ENCODE results near the gene HOXA5.
A peak's percentile ranks its signal among the peaks of the same experiment; 100 is the strongest.

The HOXA5 gene

DNA sequence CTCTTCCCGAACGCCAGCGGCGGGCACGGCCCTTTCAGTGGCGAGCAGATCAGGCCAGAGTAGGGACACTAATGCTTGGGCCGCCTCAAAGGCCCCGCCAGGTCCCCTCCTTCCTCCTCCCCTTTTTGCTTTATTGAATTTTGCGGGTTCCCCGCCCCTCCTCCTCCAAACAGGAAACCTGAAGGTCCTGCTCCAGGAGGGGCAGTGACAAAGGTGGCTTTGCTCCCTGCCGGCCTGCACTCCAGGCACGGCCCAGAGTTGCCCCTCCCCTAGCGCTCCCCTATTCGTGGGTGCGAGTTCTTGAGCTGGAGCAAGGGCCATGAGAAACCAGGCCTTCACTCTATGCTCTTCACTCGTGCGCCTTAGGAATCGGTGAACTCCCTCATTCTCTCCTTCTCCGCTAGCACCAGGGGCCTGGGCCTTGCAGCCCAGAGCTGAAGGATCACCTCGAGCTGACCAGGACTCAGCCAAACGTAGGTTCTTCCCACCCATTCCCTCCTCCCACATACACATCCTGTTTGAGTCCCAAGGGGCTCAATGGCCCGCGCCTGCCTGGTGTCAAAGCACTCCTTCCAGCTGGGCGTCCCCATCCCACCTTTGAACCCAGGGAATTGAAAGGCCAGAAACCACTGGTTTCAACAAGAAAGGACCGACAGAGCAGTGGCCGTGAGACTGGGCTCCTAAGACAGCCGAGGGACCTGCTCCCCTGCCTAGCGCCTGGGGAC is 4.7 kb upstream of the HOXA5 start:
- no peak for TF ChIP-seq CTCF (IDR thresholded peaks at IDR 0.05; ENCODE audit: low read depth, low read length)
- H3K4me3 ChIP-seq (ENCODE audit: low read depth, low read length): peak overlapping the region; percentile 69
- in situ Hi-C loops (cut with HindIII; ENCODE audit: low sequenced_read_pairs): no loop called here
- peak; percentile 66 for DNase-seq (ENCODE audit: low read depth, low spot score)

DNA sequence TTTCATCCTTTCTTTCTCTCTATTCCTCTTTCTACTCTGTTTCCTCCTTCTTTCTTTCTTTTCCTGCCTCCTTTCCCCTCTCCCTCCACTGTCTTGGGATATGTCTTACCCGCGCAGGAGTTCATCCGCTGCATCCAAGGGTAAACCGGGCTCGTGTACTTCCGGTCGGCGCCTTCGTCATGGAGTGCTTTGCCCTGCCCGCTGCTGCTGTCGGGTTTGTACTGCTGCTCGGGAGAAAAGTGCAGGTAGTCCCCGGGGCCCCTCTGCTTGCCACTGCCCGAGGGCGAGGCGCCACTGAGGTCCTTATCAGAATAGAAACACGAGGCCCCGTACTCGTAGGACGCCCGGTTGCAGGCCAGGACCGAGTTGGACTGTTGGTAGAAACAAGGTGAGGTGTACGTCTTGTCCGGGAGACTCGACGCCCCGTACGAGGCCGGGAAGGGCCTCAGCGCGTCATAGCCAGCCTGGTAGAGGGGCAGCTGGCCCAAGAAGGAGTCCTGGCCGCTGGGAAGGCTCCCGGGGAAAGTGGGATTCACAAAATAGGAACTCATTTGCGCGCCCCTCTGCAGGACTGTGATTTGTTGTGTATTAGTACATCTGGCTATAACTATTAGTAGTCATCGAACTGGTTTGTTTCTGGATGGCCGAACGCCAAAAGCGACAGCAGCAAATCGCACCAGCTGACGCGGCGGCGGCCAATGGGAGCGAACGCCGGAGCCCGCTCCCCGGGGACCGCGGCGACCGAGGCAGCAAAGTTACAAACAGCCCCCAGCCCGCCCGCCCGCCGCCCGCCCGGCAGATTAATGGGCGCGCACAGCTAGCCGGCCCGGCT is 3.9 kb upstream of the HOXA5 start, which contains the start of gene HOXA6:
Gene HOXA6, minus strand, starts transcription at position 576 of the 832 bp plus-strand sequence. Its CDS starts 25 bp downstream, at position 551.
- DNase-seq (ENCODE audit: low read depth, low spot score): peak; percentile 63
- TF ChIP-seq CTCF (IDR thresholded peaks at IDR 0.05; ENCODE audit: low read depth, low read length): no peak
- in situ Hi-C loops (cut with HindIII; ENCODE audit: low sequenced_read_pairs): no loop called here
- peak within 1 kb of the TSS; percentile 69 for H3K4me3 ChIP-seq (ENCODE audit: low read depth, low read length)

DNA sequence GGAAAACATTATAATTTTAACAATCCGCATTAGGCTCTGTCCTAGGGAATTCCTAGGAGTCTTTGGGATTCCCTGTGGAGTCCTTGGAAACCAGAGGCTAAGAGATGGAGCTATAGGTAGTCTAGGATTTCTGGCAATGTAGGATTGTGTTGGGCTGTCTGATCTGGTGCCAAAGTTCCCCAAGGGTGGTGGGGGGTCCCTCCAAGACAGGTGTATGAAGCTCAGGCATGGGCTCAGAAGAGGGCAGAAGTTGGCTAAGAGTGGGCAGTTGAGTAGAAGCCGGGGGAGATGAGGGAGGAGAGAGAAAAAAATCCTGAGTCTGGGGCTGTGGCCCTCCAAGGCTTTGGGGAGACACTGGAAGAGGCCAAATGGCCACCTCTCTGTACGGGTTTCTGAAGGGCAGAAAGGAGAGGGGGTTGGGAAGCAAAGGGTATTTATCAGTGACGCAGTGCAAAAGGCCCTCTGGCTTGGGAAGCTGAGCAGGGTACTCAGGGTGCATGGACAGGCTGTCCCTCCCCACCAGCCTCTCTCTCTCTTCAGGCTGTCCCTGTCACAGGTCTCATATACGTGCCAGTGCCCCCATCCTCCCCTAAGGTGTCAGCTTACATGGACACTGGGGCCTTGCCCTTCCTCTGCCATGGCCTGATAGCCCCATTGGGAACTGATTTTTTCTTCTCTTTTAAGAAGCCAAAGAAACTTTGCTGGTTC is 3.2 kb upstream of the HOXA5 start:
- in situ Hi-C loops (cut with HindIII; ENCODE audit: low sequenced_read_pairs): no loop called here
- no peak for DNase-seq (ENCODE audit: low read depth, low spot score)
- TF ChIP-seq CTCF (IDR thresholded peaks at IDR 0.05; ENCODE audit: low read depth, low read length): no peak
- H3K4me3 ChIP-seq (ENCODE audit: low read depth, low read length): peak overlapping the region; percentile 69

DNA sequence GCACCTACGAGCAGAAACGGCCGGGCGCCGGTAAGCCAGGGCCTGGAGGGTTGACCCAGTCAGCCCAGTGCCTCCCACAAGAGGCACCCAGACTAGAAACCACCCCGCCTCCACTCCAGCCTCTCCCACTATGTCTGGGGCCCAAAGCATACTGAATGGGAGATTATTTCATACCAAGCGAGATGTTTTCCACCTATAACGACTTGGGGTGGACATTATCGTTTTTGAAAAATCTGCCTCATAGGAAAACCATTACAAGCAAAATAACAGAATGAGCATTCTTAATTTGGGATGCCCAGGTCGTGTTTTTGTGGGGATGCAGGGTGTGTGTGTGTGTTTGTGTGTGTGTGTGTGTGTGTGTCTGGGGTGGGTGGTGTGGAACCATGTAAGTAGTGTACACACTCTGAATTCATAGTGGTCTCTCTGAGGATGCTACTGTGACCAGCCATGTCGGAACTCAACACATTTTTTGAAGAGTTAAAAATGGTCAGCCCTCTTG is 2.5 kb upstream of the HOXA5 start:
- no peak for TF ChIP-seq CTCF (IDR thresholded peaks at IDR 0.05; ENCODE audit: low read depth, low read length)
- peak; percentile 61 for DNase-seq (ENCODE audit: low read depth, low spot score)
- peak overlapping the region; percentile 69 for H3K4me3 ChIP-seq (ENCODE audit: low read depth, low read length)
- in situ Hi-C loops (cut with HindIII; ENCODE audit: low sequenced_read_pairs): no loop called here

DNA sequence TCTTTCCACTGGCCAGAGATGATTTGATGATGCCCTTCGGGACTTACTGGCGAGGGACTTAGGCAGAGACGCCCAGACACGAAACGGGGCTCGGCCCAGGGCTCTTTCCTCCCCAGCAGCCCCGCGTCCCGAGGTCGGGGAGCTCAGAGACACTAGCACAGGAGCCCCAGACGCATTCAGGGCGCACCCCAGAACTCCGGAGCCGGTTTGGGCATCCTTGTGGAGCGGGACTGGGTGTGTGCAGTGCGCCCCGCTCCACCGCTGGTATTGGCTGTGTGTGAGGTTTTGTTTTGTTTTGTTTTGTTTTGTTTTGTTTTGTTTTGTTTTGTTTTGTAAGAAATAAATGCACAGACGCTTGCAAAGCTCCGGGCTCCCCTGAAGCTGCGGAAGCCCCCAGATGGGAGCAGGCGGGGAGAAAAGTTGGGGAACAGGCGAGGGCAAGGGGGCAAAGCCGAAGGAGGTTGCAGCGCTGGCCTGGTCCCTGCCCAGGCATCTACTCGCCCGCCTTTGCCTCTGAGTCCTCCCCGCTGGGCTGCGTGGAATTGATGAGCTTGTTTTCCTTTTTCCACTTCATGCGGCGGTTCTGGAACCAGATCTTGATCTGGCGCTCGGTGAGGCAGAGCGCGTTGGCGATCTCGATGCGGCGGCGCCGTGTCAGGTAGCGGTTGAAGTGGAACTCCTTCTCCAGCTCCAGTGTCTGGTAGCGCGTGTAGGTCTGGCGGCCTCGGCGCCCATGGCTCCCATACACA is 1.9 kb upstream of the HOXA5 start:
- in situ Hi-C loops (cut with HindIII; ENCODE audit: low sequenced_read_pairs): no loop called here
- DNase-seq (ENCODE audit: low read depth, low spot score): no peak
- peak overlapping the region; percentile 69 for H3K4me3 ChIP-seq (ENCODE audit: low read depth, low read length)
- no peak for TF ChIP-seq CTCF (IDR thresholded peaks at IDR 0.05; ENCODE audit: low read depth, low read length)

- DNase-seq (ENCODE audit: low read depth, low spot score): no peak
- in situ Hi-C loops (cut with HindIII; ENCODE audit: low sequenced_read_pairs): no loop called here
- H3K4me3 ChIP-seq (ENCODE audit: low read depth, low read length): peak overlapping the region; percentile 69
- no peak for TF ChIP-seq CTCF (IDR thresholded peaks at IDR 0.05; ENCODE audit: low read depth, low read length)
Observed at GRCh38 chr7:27144781-27145164, 1.3 kb upstream of the HOXA5 start.

Data from astrocyte of the spinal cord (primary cell).